Measurements from ENCODE around the gene EXOC1. TPM values are rescaled to one million over a fixed set of nuclear protein-coding genes. Genes with fewer than 3 reads are reported as not detected.
A peak's percentile ranks its signal among the peaks of the same experiment; 100 is the strongest.

Gene EXOC1
- total and polyA plus RNA-seq, 2 experiments from 2014 or later, result 13.4 to 22.2 TPM

- Histone ChIP-seq H3K4me3 (no peak overlapping the region), H3F3A (replicated peaks; ENCODE audit: low read depth) (no peaks in the 10 kb centered on the region), H3K4me1 (ENCODE audit: insufficient read depth) (no peaks in the 10 kb centered on the region), H3K4me2 (no peak overlapping the region), H3K79me2 (replicated peaks; ENCODE audit: insufficient read depth) (no peaks in the 10 kb centered on the region), H2AFZ (no peak overlapping the region), H3K27ac (ENCODE audit: low read depth) (no peak overlapping the region), H3K36me3 (ENCODE audit: insufficient read depth) (no peaks in the 10 kb centered on the region; the same call in 1 of the 2 replicates), H3K9me2 (ENCODE audit: insufficient read depth) (no peaks in the 10 kb centered on the region), H4K20me1 (replicated peaks; ENCODE audit: insufficient read depth) (no peaks in the 10 kb centered on the region), H3K27me3 (ENCODE audit: insufficient read depth) (no peaks in the 10 kb centered on the region)
- DNase-seq (ENCODE audit: low spot score) (no peak), ATAC-seq (no peak)
- peaks cover 16% of the 10 kb centered on the region for H3K36me3 Mint-ChIP-seq (ENCODE audit: low read depth)
- TF ChIP-seq ZNF462 (CRISPR knock-in tag; IDR thresholded peaks at IDR 0.05) (no peak), STAT1 (IDR thresholded peaks at IDR 0.05; ENCODE audit: unreplicated experiment) (no peak), CREB1 (CRISPR knock-in tag; IDR thresholded peaks at IDR 0.05; ENCODE audit: low read depth) (no peak), EZH2 (IDR thresholded peaks at IDR 0.05; ENCODE audit: low read depth, unreplicated experiment) (no peak)
- no peaks in the 10 kb centered on the region for H3K27me3 Mint-ChIP-seq (ENCODE audit: insufficient read depth, low read depth, poor library complexity)
- no peak overlapping the region for H3K4me3 Mint-ChIP-seq
- H3K9me3 Mint-ChIP-seq, result no peaks in the 10 kb centered on the region; the same call in 1 of the 3 replicates
- no peaks in the 10 kb centered on the region for H3K4me1 Mint-ChIP-seq
- H3K27ac Mint-ChIP-seq, result no peak overlapping the region
Observed at GRCh38 chr4:55865228-55865806, 11.9 kb downstream of the EXOC1 start.

- Histone ChIP-seq H3K9me2 (ENCODE audit: insufficient read depth) (no peaks in the 10 kb centered on the region), H4K20me1 (replicated peaks; ENCODE audit: insufficient read depth) (no peaks in the 10 kb centered on the region), H3K79me2 (replicated peaks; ENCODE audit: insufficient read depth) (no peaks in the 10 kb centered on the region), H3K27ac (ENCODE audit: low read depth) (no peak overlapping the region), H3K4me3 (no peak overlapping the region), H3K4me2 (no peak overlapping the region), H3F3A (replicated peaks; ENCODE audit: low read depth) (no peaks in the 10 kb centered on the region), H2AFZ (no peak overlapping the region), H3K4me1 (ENCODE audit: insufficient read depth) (no peaks in the 10 kb centered on the region), H3K27me3 (ENCODE audit: insufficient read depth) (no peaks in the 10 kb centered on the region), H3K36me3 (ENCODE audit: insufficient read depth) (no peaks in the 10 kb centered on the region; the same call in 1 of the 2 replicates)
- Mint-ChIP-seq H3K27ac (0 out of 2 replicates have a peak overlapping the region, but pooled peaks have one; percentile 30), H3K27me3 (ENCODE audit: insufficient read depth, low read depth, poor library complexity) (no peaks in the 10 kb centered on the region), H3K36me3 (ENCODE audit: low read depth) (peaks cover 20% of the 10 kb centered on the region), H3K4me3 (no peak overlapping the region), H3K9me3 (no peaks in the 10 kb centered on the region; the same call in 1 of the 3 replicates), H3K4me1 (no peaks in the 10 kb centered on the region)
- DNase-seq (ENCODE audit: low spot score), result no peak
- ATAC-seq, result no peak
- TF ChIP-seq ZNF114 (CRISPR knock-in tag; IDR thresholded peaks at IDR 0.05) (no peak), EZH2phosphoT487 (IDR thresholded peaks at IDR 0.05; ENCODE audit: unreplicated experiment) (no peak), ETS1 (IDR thresholded peaks at IDR 0.05) (no peak), JUNB (IDR thresholded peaks at IDR 0.05; ENCODE audit: unreplicated experiment) (no peak), CREB1 (CRISPR knock-in tag; IDR thresholded peaks at IDR 0.05; ENCODE audit: low read depth) (no peak), EZH2 (IDR thresholded peaks at IDR 0.05; ENCODE audit: low read depth, unreplicated experiment) (no peak), POLR2AphosphoS5 (IDR thresholded peaks at IDR 0.05; ENCODE audit: low read depth) (no peak)
Observed at GRCh38 chr4:55866290-55866907, 13.0 kb downstream of the EXOC1 start.
